HG03108 (cell line): Measurements from ENCODE around the gene MUC4.
"Not testable (repeated sequence)": the region's sequence is repeated elsewhere in the genome, so short reads cannot be mapped to it uniquely, and the experiment has no call there.

ENCODE experiments used
- ATAC-seq: cut with Tn5 transposase; IDR thresholded peaks from one replicate; pipeline ENCODE4 v1.9.1; 2021; ENCODE audit warnings: moderate library complexity; ENCODE audit not compliant: unreplicated experiment

MUC4 gene

GRCh38 chr3:195744437-195744836 lies 67.3 kb downstream of the MUC4 start:
- ATAC-seq: no peak

- no peak for ATAC-seq
Observed at GRCh38 chr3:195739561-195740111, 72.1 kb downstream of the MUC4 start.

GRCh38 chr3:195738274-195739044 lies 73.3 kb downstream of the MUC4 start:
- no peak for ATAC-seq

DNA sequence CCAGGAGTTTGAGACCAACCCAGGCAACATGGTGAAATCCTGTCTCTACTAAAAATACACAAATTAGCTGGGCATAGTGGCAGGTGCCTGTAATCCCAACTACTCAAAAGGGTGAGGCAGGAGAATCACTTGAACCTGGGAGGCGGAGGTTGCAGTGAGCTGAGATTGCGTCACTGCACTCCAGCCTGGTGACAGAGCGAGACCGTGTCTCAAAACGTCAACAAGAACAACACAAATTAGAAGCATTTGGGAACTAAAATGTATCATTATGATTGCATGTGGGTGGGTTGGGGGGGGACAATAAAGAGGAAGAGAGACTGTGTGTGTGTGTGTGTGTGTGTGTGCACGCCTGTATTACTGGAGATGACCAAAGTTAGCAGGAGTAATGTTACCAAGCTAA lies 73.9 kb downstream of the MUC4 start:
- not testable (repeated sequence) for ATAC-seq

DNA sequence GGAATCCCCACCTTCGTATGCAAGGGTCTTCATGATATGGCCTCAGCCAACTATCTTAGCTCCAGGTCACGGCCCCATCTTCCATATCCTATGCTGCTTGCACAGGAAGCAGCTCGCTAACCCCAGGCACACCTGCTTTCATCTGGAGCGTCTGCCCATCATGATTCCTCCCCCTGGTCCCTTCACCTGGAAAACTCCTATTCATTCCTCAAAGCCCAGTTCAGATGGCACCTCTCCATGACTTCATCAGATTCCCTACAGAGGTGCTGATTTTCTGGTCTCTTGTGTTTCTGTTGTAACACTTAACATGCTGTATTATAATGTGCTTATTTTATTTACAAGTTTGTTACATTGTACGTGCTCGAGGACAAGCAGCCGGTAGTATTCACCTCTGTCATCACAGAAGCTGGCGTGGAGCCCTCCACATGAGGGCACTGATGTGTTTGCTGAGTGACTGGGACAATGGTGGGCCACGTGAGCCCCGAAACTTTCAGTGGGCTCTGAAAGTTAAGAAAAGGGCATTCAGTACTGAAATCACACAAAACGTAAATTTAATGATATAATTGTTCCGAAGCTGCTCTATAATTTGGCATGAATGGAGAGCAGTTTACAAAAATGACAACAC lies 74.8 kb downstream of the MUC4 start:
- no peak for ATAC-seq

DNA sequence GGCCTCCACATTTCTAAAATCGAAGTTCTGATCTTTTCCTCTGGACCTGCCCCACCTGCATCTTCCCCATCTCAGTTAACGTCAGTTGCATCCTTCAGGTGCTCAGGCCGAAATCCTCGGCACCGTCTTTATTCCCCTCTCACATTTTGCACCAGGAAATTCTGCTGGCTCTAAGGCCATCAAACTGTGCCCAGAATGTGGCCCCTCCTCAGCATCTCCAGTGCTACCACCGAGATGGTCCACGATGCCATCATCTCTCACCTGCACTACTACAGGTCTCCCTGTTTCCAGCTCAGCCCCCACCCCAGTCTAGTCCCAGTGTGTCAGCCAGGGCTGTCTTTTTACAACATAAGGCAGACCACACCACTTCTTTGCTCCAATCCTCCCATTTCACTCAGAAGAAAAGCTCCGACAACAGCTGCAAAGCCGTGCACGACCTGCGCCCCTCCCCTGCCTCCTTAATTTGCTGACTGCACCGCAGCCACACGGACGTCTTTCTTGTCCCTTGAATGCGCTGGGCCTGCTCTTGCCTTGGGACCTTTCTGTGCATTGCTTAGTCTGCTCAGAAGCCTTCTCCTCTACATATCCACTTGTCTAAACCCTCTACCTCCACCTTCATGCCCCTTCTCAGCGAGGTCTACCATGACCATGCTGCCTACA lies 76.6 kb downstream of the MUC4 start:
- ATAC-seq: no peak

GRCh38 chr3:195732940-195733339 lies 78.8 kb downstream of the MUC4 start:
- no peak for ATAC-seq

DNA sequence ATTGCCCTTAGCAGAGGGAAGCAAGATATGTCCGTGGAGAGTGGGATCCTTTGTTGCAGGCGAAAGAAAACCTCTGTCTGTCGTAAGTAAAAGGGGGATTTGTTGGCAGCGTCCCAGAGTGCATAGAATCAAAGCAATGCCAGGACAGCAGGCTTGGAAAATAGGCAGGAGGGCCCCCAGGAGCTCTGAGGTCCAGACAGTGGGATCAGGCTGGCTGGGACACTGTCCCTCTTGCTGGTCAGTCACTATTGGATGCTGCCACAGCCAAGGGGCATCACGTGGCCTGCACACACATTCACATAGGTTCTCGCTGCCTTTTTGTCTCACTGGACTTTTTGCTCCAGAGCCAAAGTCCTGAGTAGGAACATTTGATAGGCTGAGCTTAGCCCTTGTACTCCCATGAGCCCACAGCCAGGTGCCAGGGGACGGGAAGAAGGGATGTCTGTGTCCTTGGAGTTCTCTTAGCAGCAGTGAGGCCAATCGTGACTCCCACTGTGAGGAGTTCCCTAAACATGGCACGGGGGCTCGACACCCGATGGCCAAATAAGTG lies 80.3 kb downstream of the MUC4 start:
- no peak for ATAC-seq

DNA sequence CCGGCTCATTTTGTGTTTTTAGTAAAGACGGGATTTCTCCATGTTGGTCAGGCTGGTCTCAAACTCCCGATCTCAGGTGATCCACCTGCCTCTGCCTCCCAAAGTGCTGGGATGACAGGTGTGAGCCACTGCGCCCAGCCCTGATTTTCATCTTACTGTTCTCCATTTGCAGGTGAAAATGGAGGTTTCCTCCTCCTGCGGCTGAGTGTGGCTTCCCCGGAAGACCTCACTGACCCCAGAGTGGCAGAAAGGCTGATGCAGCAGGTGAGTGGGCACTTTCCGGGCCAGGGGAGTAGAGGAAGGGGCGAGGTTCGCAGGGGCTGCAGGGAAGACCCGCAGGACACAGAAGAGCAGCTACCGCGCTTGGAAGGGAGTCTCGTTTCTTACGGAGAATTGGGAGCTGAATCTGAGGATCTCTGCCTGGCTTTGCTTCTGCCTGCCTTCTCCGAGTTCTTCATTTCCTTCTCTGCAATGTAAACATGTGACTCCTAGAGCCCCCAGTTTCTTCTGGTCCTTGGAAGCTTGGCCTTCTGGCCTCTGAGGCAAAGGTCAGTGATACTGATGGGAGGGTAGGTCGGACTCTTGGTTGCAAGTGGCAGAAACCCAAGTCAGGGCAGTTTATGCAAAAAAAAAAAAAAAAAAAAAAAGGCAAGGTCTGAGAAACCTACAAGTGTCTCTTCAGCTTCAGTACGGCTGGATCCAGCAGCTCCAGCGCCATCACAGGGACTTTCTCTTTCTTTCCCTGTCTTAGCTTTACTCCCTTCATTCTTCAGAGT lies 82.1 kb downstream of the MUC4 start:
- no peak for ATAC-seq

GRCh38 chr3:195728789-195729188 lies 82.9 kb downstream of the MUC4 start:
- not testable (repeated sequence) for ATAC-seq

DNA sequence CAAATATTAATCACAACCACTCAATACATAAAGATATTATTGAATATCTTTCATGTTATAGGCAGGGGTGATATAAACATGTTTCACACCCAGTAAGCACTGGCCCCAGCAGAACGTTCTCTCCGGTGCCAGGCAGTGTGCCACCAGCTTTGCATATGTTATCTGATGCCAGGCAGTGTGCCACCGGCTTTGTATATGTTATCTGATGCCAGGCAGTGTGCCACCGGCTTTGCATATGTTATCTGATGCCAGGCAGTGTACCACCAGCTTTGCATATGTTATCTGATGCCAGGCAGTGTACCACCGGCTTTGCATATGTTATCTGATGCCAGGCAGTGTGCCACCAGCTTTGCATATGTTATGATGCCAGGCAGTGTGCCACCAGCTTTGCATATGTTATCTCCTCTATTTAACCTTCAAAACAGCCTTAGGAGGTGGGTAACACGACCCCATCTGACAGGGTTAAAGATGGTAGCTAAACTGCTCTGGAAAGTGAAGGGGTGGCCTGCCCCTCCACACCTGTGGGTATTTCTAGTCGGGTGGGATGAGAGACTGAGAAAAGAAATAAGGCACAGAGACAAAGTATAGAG lies 84.0 kb downstream of the MUC4 start:
- no peak for ATAC-seq

DNA sequence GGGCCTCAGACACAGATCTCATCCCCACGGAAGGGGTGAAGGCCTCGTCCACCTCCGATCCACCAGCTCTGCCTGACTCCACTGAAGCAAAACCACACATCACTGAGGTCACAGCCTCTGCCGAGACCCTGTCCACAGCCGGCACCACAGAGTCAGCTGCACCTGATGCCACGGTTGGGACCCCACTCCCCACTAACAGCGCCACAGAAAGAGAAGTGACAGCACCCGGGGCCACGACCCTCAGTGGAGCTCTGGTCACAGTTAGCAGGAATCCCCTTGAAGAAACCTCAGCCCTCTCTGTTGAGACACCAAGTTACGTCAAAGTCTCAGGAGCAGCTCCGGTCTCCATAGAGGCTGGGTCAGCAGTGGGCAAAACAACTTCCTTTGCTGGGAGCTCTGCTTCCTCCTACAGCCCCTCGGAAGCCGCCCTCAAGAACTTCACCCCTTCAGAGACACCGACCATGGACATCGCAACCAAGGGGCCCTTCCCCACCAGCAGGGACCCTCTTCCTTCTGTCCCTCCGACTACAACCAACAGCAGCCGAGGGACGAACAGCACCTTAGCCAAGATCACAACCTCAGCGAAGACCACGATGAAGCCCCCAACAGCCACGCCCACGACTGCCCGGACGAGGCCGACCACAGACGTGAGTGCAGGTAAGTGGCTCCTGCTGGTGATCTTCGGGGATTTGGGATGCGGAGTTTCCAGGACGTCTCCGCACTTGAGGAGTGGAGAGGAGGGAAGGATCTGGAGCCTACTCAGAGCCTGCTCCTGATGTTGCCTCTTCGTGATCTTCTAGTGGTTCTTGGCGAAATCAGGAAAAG lies 85.6 kb downstream of the MUC4 start:
- not testable (repeated sequence) for ATAC-seq

DNA sequence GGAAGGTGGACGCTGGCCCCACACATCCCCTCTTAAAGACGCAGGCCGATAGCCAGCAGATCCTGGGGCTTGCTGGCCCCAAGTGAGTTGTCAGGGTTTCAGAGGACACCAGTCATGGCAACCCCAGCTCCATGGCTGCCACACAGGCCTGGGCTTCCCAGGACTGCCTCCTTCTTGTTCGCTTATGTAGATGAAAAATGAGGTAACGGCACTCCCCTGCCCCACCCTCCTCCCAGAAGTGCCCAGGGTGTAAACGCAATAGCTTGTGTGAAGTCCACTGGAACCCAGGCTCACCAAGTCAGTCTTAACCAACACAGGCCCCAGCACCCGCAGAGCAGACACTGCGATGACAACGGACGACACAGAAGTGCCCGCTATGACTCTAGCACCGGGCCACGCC lies 87.4 kb downstream of the MUC4 start:
- not testable (repeated sequence) for ATAC-seq

GRCh38 chr3:195722996-195723345 lies 88.8 kb downstream of the MUC4 start:
- ATAC-seq: not testable (repeated sequence)

- not testable (repeated sequence) for ATAC-seq
Observed at GRCh38 chr3:195722139-195722995, 89.4 kb downstream of the MUC4 start.

- not testable (repeated sequence) for ATAC-seq
Observed at GRCh38 chr3:195720831-195721506, 90.8 kb downstream of the MUC4 start, which contains the start of gene MUC20. Gene MUC20 (plus strand): TSS chr3:195720978. CDS start chr3:195721008, 30 bp downstream.

DNA sequence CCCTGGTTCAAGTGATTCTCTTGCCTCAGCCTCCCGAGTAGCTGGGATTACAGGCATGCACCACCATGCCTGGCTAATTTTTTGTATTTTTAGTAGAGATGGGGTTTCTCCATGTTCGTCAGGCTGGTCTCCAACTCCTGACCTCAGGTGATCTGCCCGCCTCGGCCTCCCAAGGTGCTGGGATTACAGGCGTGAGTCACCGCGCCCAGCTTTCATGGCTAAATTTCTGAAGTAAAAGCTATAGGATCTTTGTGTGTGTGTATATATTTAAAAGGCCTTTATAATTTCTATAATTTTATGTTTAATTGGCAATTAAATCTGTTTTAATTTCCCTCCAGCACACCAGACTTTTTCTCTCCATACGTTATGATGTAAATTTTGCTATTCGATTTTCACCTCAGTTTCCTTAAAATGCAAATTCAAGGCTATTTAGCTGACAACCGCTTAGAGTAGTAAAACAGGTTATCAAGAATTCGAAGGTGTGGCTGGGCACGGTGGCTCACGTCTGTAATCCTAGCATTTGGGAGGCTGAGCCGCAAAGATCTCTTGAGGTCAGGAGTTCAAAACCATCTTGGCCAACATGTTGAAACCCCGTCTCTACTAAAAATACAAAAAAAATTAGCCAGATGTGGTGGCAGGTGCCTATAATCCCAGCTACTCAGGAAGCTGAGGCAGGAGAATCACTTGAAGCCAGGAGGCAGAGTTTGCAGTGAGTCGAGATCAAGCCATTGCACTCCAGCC lies 92.0 kb downstream of the MUC4 start:
- ATAC-seq: not testable (repeated sequence)
